GM18867 (cell line): ENCODE results near the gene KIRREL3.

Experiments
- ATAC-seq: cut with Tn5 transposase; IDR thresholded peaks from one replicate; pipeline ENCODE4 v1.9.1; 2021; ENCODE audit warnings: mild to moderate bottlenecking, moderate library complexity; ENCODE audit not compliant: unreplicated experiment

KIRREL3 gene

GRCh38 chr11:126612671-126613070, 387.9 kb downstream of the KIRREL3 start:
- no peak for ATAC-seq

- no peak for ATAC-seq
Measured at GRCh38 chr11:126611438-126611837, 389.1 kb downstream of the KIRREL3 start.

- ATAC-seq = no peak
Measured at GRCh38 chr11:126608658-126609057, 391.9 kb downstream of the KIRREL3 start.

GRCh38 chr11:126607776-126608541, 392.6 kb downstream of the KIRREL3 start:
- no peak for ATAC-seq

GRCh38 chr11:126607374-126607773, 393.2 kb downstream of the KIRREL3 start:
- ATAC-seq = peak; percentile 65

- no peak for ATAC-seq
Measured at GRCh38 chr11:126606484-126606883, 394.1 kb downstream of the KIRREL3 start.

- ATAC-seq = no peak
Measured at GRCh38 chr11:126604461-126604860, 396.1 kb downstream of the KIRREL3 start.

GRCh38 chr11:126603486-126603885, 397.1 kb downstream of the KIRREL3 start:
- ATAC-seq = no peak

GRCh38 chr11:126602993-126603392, 397.6 kb downstream of the KIRREL3 start:
- no peak for ATAC-seq

GRCh38 chr11:126602349-126602940, 398.1 kb downstream of the KIRREL3 start:
- no peak for ATAC-seq

- no peak for ATAC-seq
Measured at GRCh38 chr11:126601550-126602215, 398.9 kb downstream of the KIRREL3 start.

GRCh38 chr11:126601136-126601535, 399.4 kb downstream of the KIRREL3 start:
- ATAC-seq = no peak

GRCh38 chr11:126599217-126599897, 401.2 kb downstream of the KIRREL3 start:
- no peak for ATAC-seq

GRCh38 chr11:126598344-126599216, 402.0 kb downstream of the KIRREL3 start:
- no peak for ATAC-seq

GRCh38 chr11:126597041-126597440, 403.5 kb downstream of the KIRREL3 start:
- ATAC-seq = no peak

- ATAC-seq = no peak
Measured at GRCh38 chr11:126596474-126596873, 404.1 kb downstream of the KIRREL3 start.

GRCh38 chr11:126595560-126595959, 405.0 kb downstream of the KIRREL3 start:
- no peak for ATAC-seq

GRCh38 chr11:126594921-126595367, 405.6 kb downstream of the KIRREL3 start:
- ATAC-seq = no peak

GRCh38 chr11:126592496-126593410, 407.8 kb downstream of the KIRREL3 start:
- ATAC-seq = no peak
